ENCODE data around the gene MPZL3. TPM values are rescaled to one million over a fixed set of nuclear protein-coding genes. Genes with fewer than 3 reads are reported as not detected.
A peak's percentile ranks its signal among the peaks of the same experiment; 100 is the strongest.

The MPZL3 gene
- total and polyA plus RNA-seq, 3 experiments from 2014 or later: 10.6 to 119 (median 113) TPM

GRCh38 chr11:118206391-118207031, 45.7 kb downstream of the MPZL3 start:
- H3K36me3 Mint-ChIP-seq: peaks cover 19 to 46% (median 29%) of the 10 kb centered on the region in 3 donors
- no peaks in the 10 kb centered on the region for H3K9me3 Mint-ChIP-seq
- peaks cover 27% of the 10 kb centered on the region for H3K36me3 ChIP-seq (ENCODE audit: insufficient read depth, low read length)
- H3K4me1 ChIP-seq (ENCODE audit: insufficient read depth, low read length): peaks cover 59% of the 10 kb centered on the region
- no peak overlapping the region for H3K4me3 ChIP-seq (ENCODE audit: low read length)
- no peak for DNase-seq
- peak overlapping the region in 7 of 8 donors; percentile 88 to 96 (median 92) for H3K27ac Mint-ChIP-seq
- H3K9me3 ChIP-seq (ENCODE audit: low read length): no peaks in the 10 kb centered on the region
- H3K27me3 ChIP-seq (ENCODE audit: insufficient read depth, low read length, poor library complexity, severe bottlenecking): no peaks in the 10 kb centered on the region
- peak overlapping the region; percentile 19 to 80 (median 70) for H3K4me3 Mint-ChIP-seq
- H3K27me3 Mint-ChIP-seq: peaks cover 0 to 1% of the 10 kb centered on the region in 2 donors
- ChIA-PET POLR2A (interaction anchor here (0.5 to 1.4 kb wide), 2 partner anchors 10 to 229 kb away, joined by 3 to 4 read pairs; no protein-coding TSS in a partner anchor), CTCF (interaction anchor here (1.3 to 1.5 kb wide), 2 partner anchors 8 to 18 kb away, joined by 3 read pairs; partner anchors contain the start of gene JAML)
- peaks cover 11 to 22% (median 21%) of the 10 kb centered on the region in 3 donors for H3K4me1 Mint-ChIP-seq
- no peak overlapping the region for H3K27ac ChIP-seq (ENCODE audit: low read depth, low read length)

GRCh38 chr11:118205606-118206378, 46.4 kb downstream of the MPZL3 start:
- no peaks in the 10 kb centered on the region for H3K9me3 Mint-ChIP-seq
- Histone ChIP-seq H3K36me3 (ENCODE audit: insufficient read depth, low read length) (peaks cover 23% of the 10 kb centered on the region), H3K27ac (ENCODE audit: low read depth, low read length) (no peak overlapping the region), H3K4me1 (ENCODE audit: insufficient read depth, low read length) (peaks cover 66% of the 10 kb centered on the region), H3K4me3 (ENCODE audit: low read length) (no peak overlapping the region), H3K9me3 (ENCODE audit: low read length) (no peaks in the 10 kb centered on the region), H3K27me3 (ENCODE audit: insufficient read depth, low read length, poor library complexity, severe bottlenecking) (no peaks in the 10 kb centered on the region)
- H3K27me3 Mint-ChIP-seq: no peaks in the 10 kb centered on the region
- peak overlapping the region in 7 of 8 donors; percentile 88 to 96 (median 92) for H3K27ac Mint-ChIP-seq
- CTCF ChIA-PET: interaction anchor here (0.6 to 1.5 kb wide), 4 partner anchors 9 to 56 kb away, joined by 3 read pairs; partner anchors contain the start of genes JAML and MPZL3
- H3K4me1 Mint-ChIP-seq: peaks cover 11 to 22% (median 14%) of the 10 kb centered on the region in 3 donors
- H3K36me3 Mint-ChIP-seq: peaks cover 19 to 38% (median 25%) of the 10 kb centered on the region in 3 donors
- H3K4me3 Mint-ChIP-seq: peak overlapping the region; percentile 19 to 80 (median 70)
- POLR2A ChIA-PET: interaction anchor here (0.5 to 1.4 kb wide), 2 partner anchors 11 to 229 kb away, joined by 3 to 4 read pairs; no protein-coding TSS in a partner anchor
- DNase-seq: no peak

- CTCF ChIA-PET: interaction anchor here (0.7 to 2.0 kb wide), 18 partner anchors 9 to 151 kb away, joined by 3 to 19 read pairs (median 4); partner anchors contain the start of genes CD3E, JAML and MPZL3
Measured at GRCh38 chr11:118202599-118203422, 49.4 kb downstream of the MPZL3 start.

GRCh38 chr11:118201966-118202365, 50.2 kb downstream of the MPZL3 start:
- CTCF ChIA-PET: interaction anchor here (0.7 to 2.0 kb wide), 18 partner anchors 10 to 152 kb away, joined by 3 to 19 read pairs (median 4); partner anchors contain the start of genes CD3E, JAML and MPZL3
- peak overlapping the region; percentile 15 for H3K4me3 ChIP-seq (ENCODE audit: low read length)
- no peaks in the 10 kb centered on the region for H3K27me3 ChIP-seq (ENCODE audit: insufficient read depth, low read length, poor library complexity, severe bottlenecking)
- no peak for DNase-seq
- peaks cover 12 to 18% (median 12%) of the 10 kb centered on the region in 3 donors for H3K4me1 Mint-ChIP-seq
- peaks cover 32% of the 10 kb centered on the region for H3K36me3 ChIP-seq (ENCODE audit: insufficient read depth, low read length)
- peaks cover 0 to 1% of the 10 kb centered on the region in 2 donors for H3K27me3 Mint-ChIP-seq
- H3K27ac ChIP-seq (ENCODE audit: low read depth, low read length): no peak overlapping the region
- no peaks in the 10 kb centered on the region for H3K9me3 Mint-ChIP-seq
- no peak overlapping the region for H3K4me3 Mint-ChIP-seq
- H3K27ac Mint-ChIP-seq: no peak overlapping the region
- POLR2A ChIA-PET: interaction anchor here (0.5 to 2.0 kb wide), 14 partner anchors 15 to 207 kb away, joined by 3 to 9 read pairs (median 4); partner anchors contain the start of genes JAML and MPZL3
- no peaks in the 10 kb centered on the region for H3K9me3 ChIP-seq (ENCODE audit: low read length)
- peaks cover 71% of the 10 kb centered on the region for H3K4me1 ChIP-seq (ENCODE audit: insufficient read depth, low read length)
- peaks cover 20 to 36% (median 26%) of the 10 kb centered on the region in 3 donors for H3K36me3 Mint-ChIP-seq

More at GRCh38 chr11:118202599-118203422, 49.4 kb downstream of the MPZL3 start:
- no peak overlapping the region for H3K27ac Mint-ChIP-seq
- H3K4me3 Mint-ChIP-seq: no peak overlapping the region
- peaks cover 0 to 1% of the 10 kb centered on the region in 2 donors for H3K27me3 Mint-ChIP-seq
- no peak overlapping the region for H3K27ac ChIP-seq (ENCODE audit: low read depth, low read length)
- POLR2A ChIA-PET: interaction anchor here (0.6 to 2.0 kb wide), 14 partner anchors 14 to 208 kb away, joined by 3 to 9 read pairs (median 4); partner anchors contain the start of genes JAML and MPZL3
- peaks cover 19 to 34% (median 24%) of the 10 kb centered on the region in 3 donors for H3K36me3 Mint-ChIP-seq
- no peaks in the 10 kb centered on the region for H3K9me3 ChIP-seq (ENCODE audit: low read length)
- H3K9me3 Mint-ChIP-seq: no peaks in the 10 kb centered on the region
- peaks cover 25% of the 10 kb centered on the region for H3K36me3 ChIP-seq (ENCODE audit: insufficient read depth, low read length)
- H3K4me1 ChIP-seq (ENCODE audit: insufficient read depth, low read length): peaks cover 78% of the 10 kb centered on the region
- H3K4me1 Mint-ChIP-seq: peaks cover 13 to 15% (median 15%) of the 10 kb centered on the region in 3 donors
- peak overlapping the region; percentile 15 for H3K4me3 ChIP-seq (ENCODE audit: low read length)
- DNase-seq: peak; percentile 39 to 83 (median 66)
- no peaks in the 10 kb centered on the region for H3K27me3 ChIP-seq (ENCODE audit: insufficient read depth, low read length, poor library complexity, severe bottlenecking)

GRCh38 chr11:118200901-118201680, 51.1 kb downstream of the MPZL3 start:
- H3K4me3 ChIP-seq (ENCODE audit: low read length): no peak overlapping the region
- no peak overlapping the region for H3K27ac ChIP-seq (ENCODE audit: low read depth, low read length)
- peaks cover 0 to 1% of the 10 kb centered on the region in 2 donors for H3K27me3 Mint-ChIP-seq
- peaks cover 17 to 40% (median 22%) of the 10 kb centered on the region in 3 donors for H3K36me3 Mint-ChIP-seq
- H3K4me3 Mint-ChIP-seq: no peak overlapping the region
- H3K9me3 Mint-ChIP-seq: no peaks in the 10 kb centered on the region
- POLR2A ChIA-PET: interaction anchor here (1.1 to 2.0 kb wide), 4 partner anchors 15 to 102 kb away, joined by 3 to 9 read pairs (median 6); partner anchors contain the start of gene MPZL3
- H3K27ac Mint-ChIP-seq: no peak overlapping the region
- CTCF ChIA-PET: interaction anchor here (1.0 to 2.0 kb wide), 6 partner anchors 16 to 153 kb away, joined by 3 to 19 read pairs (median 11); partner anchors contain the start of gene JAML
- peaks cover 39% of the 10 kb centered on the region for H3K36me3 ChIP-seq (ENCODE audit: insufficient read depth, low read length)
- no peaks in the 10 kb centered on the region for H3K9me3 ChIP-seq (ENCODE audit: low read length)
- no peaks in the 10 kb centered on the region for H3K27me3 ChIP-seq (ENCODE audit: insufficient read depth, low read length, poor library complexity, severe bottlenecking)
- H3K4me1 ChIP-seq (ENCODE audit: insufficient read depth, low read length): peaks cover 62% of the 10 kb centered on the region
- H3K4me1 Mint-ChIP-seq: peaks cover 12 to 18% (median 12%) of the 10 kb centered on the region in 3 donors
- DNase-seq: peak in 4 of 5 donors; percentile 20 to 74 (median 60)

- peaks cover 11 to 43% (median 19%) of the 10 kb centered on the region in 3 donors for H3K36me3 Mint-ChIP-seq
Measured at GRCh38 chr11:118200497-118200896, 51.7 kb downstream of the MPZL3 start.

More at GRCh38 chr11:118200497-118200896, 51.7 kb downstream of the MPZL3 start:
- Mint-ChIP-seq H3K4me3 (peak overlapping the region in 3 of 7 donors; percentile 2 to 14 (median 9)), H3K27ac (peak overlapping the region in 1 of 8 donors; percentile 94), H3K9me3 (no peaks in the 10 kb centered on the region), H3K27me3 (peaks cover 0 to 1% of the 10 kb centered on the region in 2 donors), H3K4me1 (peaks cover 12 to 18% (median 12%) of the 10 kb centered on the region in 3 donors)
- DNase-seq: no peak
- Histone ChIP-seq H3K27ac (ENCODE audit: low read depth, low read length) (no peak overlapping the region), H3K9me3 (ENCODE audit: low read length) (no peaks in the 10 kb centered on the region), H3K36me3 (ENCODE audit: insufficient read depth, low read length) (peaks cover 38% of the 10 kb centered on the region), H3K4me3 (ENCODE audit: low read length) (no peak overlapping the region), H3K4me1 (ENCODE audit: insufficient read depth, low read length) (peaks cover 56% of the 10 kb centered on the region), H3K27me3 (ENCODE audit: insufficient read depth, low read length, poor library complexity, severe bottlenecking) (no peaks in the 10 kb centered on the region)
- POLR2A ChIA-PET: no interaction called here
- CTCF ChIA-PET: interaction anchor here (1.2 to 3.1 kb wide), 3 partner anchors 15 to 95 kb away, joined by 3 to 46 read pairs (median 25); no protein-coding TSS in a partner anchor

Measured in CD8-positive, alpha-beta memory T cell (primary cell).